HEK293 (cell line): ENCODE measurements around the gene RNASE4.

ENCODE experiments used
- EGR2 ChIP-seq: fragments of 450-650 bp; formaldehyde crosslinking; IDR thresholded peaks from 2 replicates; pipeline ENCODE4 v1.5.1; 2016; ENCODE audit warnings: low read depth, missing biosample characterization, missing genetic modification characterization
- GLI2 ChIP-seq: fragments of 450-650 bp; formaldehyde crosslinking; IDR thresholded peaks from 2 replicates; pipeline ENCODE4; 2017; ENCODE audit warnings: missing biosample characterization, missing genetic modification characterization, low read depth, borderline replicate concordance
- SALL2 ChIP-seq: fragments of 450-650 bp; formaldehyde crosslinking; IDR thresholded peaks from 2 replicates; pipeline ENCODE4 v1.5.0; 2017; ENCODE audit warnings: missing biosample characterization, mild to moderate bottlenecking, missing genetic modification characterization, borderline replicate concordance
- WT1 ChIP-seq: fragments of 450-650 bp; formaldehyde crosslinking; IDR thresholded peaks from 2 replicates; pipeline ENCODE4 v1.5.1; 2016; ENCODE audit warnings: missing biosample characterization, missing genetic modification characterization
- ZBTB20 ChIP-seq: fragments of 450-650 bp; formaldehyde crosslinking; IDR thresholded peaks from 2 replicates; pipeline ENCODE4 v1.5.1; 2016; ENCODE audit warnings: missing biosample characterization, missing genetic modification characterization
- ZFHX2 ChIP-seq: fragments of 450-650 bp; formaldehyde crosslinking; conservative IDR thresholded peaks from 2 replicates; pipeline ENCODE4 v1.5.1; 2016; ENCODE audit warnings: missing biosample characterization, missing genetic modification characterization
- ZFP41 ChIP-seq: fragments of 450-650 bp; formaldehyde crosslinking; IDR thresholded peaks from 2 replicates; pipeline ENCODE4 v1.5.1; 2016; ENCODE audit warnings: missing biosample characterization, missing genetic modification characterization, borderline replicate concordance
- ZNF133 ChIP-seq: fragments of 450-650 bp; formaldehyde crosslinking; IDR thresholded peaks from 2 replicates; pipeline ENCODE4 v1.5.1; 2016; ENCODE audit warnings: missing biosample characterization, missing genetic modification characterization
- ZNF223 ChIP-seq: fragments of 450-650 bp; formaldehyde crosslinking; IDR thresholded peaks from 2 replicates; pipeline ENCODE4 v1.5.1; 2016; ENCODE audit warnings: missing biosample characterization, missing genetic modification characterization
- ZNF274 ChIP-seq, 2 experiments: fragments of 200-500 bp in 1 of 2; fragments of 450-650 bp in 1 of 2; sonication (Bioruptor generic) in 1 of 2; formaldehyde crosslinking in 1 of 2; IDR thresholded peaks; 2 replicates each; pipeline versions ENCODE4 v1.5.1 to v1.6.1; 2014 to 2016; ENCODE audit warnings: borderline replicate concordance in 1 of 2, inconsistent platforms in 1 of 2, low read length in 1 of 2, missing biosample characterization in 1 of 2, missing genetic modification characterization in 1 of 2
- ZNF335 ChIP-seq: fragments of 450-650 bp; formaldehyde crosslinking; conservative IDR thresholded peaks from 2 replicates; pipeline ENCODE4 v1.5.1; 2016; ENCODE audit warnings: missing biosample characterization, missing genetic modification characterization
- ZNF549 ChIP-seq: fragments of 450-650 bp; IDR thresholded peaks from 2 replicates; pipeline ENCODE4 v1.5.1; 2018; ENCODE audit warnings: missing biosample characterization, missing genetic modification characterization, mild to moderate bottlenecking, inconsistent platforms, moderate library complexity
- ZNF843 ChIP-seq: fragments of 450-650 bp; formaldehyde crosslinking; IDR thresholded peaks from 2 replicates; pipeline ENCODE4 v1.5.1; 2016; ENCODE audit warnings: missing biosample characterization, missing genetic modification characterization
- ZSCAN16 ChIP-seq: fragments of 450-650 bp; formaldehyde crosslinking; IDR thresholded peaks from 2 replicates; pipeline ENCODE4 v1.5.1; 2016; ENCODE audit warnings: missing biosample characterization, missing genetic modification characterization
- TF ChIP-seq, protein P1 (sequence below): fragments of 450-650 bp; formaldehyde crosslinking; conservative IDR thresholded peaks from 2 replicates; pipeline ENCODE4 v1.5.1; 2016; ENCODE audit warnings: low read depth, missing biosample characterization, missing genetic modification characterization
- TF ChIP-seq, protein P2 (sequence below): fragments of 450-650 bp; formaldehyde crosslinking; IDR thresholded peaks from 2 replicates; pipeline ENCODE4 v1.5.1; 2016; ENCODE audit warnings: missing biosample characterization, missing genetic modification characterization
- TF ChIP-seq, protein P3 (sequence below): fragments of 450-650 bp; formaldehyde crosslinking; IDR thresholded peaks from 2 replicates; pipeline ENCODE4 v1.5.1; 2016; ENCODE audit warnings: missing biosample characterization, missing genetic modification characterization
- TF ChIP-seq, protein P4 (sequence below): fragments of 450-650 bp; formaldehyde crosslinking; IDR thresholded peaks from 2 replicates; pipeline ENCODE4 v1.5.1; 2016; ENCODE audit warnings: missing biosample characterization, missing genetic modification characterization

The RNASE4 gene

DNA sequence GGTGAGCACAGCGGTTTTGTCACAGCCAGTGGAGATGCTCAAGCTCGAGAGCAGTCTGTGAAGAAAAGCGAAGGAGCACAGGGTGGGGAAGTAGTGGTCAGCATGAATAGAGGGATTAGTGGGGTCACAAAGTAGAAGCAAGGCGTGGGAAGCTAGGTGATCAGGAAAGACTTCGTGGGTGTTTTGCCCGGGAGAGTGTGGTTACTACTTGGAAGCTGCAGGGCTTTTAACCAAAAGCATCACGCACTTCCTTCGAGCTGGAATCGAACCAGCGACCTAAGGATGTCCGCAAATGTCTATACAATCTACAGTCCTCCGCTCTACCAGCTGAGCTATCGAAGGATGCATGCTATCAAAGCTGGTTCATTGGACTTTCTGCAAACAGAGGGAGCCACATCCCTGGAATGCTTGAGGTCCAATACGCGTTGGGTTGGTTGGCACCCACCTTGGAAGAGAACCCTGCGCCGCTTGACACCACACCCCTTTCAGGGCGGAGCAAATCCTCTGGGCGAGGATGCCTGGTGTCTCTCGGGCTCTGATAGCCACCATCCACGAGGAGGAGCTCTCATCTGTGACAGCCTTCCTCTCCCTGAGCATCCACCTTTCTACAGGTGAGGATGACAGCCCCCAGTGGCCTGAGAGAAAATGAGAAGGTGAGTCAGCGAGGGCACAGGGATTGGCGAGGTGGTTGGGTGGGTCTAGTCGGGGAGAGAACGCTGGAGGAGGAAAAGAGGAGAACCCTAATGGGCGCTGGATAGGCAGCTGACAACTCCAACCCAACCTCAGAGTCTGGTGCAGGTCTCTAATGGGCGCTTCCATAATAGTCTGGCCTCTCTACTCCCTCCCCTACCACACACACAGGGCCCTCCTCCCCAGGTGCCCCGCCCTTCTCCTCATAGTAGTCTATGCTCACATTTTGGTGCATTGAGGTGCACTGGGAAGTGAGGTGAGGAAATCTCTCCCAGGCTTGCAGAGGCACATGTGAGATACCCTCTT, 26.8 kb upstream of the RNASE4 start (continued):
- TF ChIP-seq, protein P1, sequence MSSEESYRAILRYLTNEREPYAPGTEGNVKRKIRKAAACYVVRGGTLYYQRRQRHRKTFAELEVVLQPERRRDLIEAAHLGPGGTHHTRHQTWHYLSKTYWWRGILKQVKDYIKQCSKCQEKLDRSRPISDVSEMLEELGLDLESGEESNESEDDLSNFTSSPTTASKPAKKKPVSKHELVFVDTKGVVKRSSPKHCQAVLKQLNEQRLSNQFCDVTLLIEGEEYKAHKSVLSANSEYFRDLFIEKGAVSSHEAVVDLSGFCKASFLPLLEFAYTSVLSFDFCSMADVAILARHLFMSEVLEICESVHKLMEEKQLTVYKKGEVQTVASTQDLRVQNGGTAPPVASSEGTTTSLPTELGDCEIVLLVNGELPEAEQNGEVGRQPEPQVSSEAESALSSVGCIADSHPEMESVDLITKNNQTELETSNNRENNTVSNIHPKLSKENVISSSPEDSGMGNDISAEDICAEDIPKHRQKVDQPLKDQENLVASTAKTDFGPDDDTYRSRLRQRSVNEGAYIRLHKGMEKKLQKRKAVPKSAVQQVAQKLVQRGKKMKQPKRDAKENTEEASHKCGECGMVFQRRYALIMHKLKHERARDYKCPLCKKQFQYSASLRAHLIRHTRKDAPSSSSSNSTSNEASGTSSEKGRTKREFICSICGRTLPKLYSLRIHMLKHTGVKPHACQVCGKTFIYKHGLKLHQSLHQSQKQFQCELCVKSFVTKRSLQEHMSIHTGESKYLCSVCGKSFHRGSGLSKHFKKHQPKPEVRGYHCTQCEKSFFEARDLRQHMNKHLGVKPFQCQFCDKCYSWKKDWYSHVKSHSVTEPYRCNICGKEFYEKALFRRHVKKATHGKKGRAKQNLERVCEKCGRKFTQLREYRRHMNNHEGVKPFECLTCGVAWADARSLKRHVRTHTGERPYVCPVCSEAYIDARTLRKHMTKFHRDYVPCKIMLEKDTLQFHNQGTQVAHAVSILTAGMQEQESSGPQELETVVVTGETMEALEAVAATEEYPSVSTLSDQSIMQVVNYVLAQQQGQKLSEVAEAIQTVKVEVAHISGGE (tag by site-specific recombination), result no peak
- TF ChIP-seq ZNF335 (tag by site-specific recombination) (no peak), ZFP41 (tag by site-specific recombination) (no peak), ZNF549 (tag by site-specific recombination) (no peak), ZNF223 (tag by site-specific recombination) (no peak), SALL2 (peak; percentile 82; the same call in 1 of the 2 replicates), ZNF843 (peak; percentile 31; the same call in 1 of the 2 replicates), ZFHX2 (tag by site-specific recombination) (peak; percentile 90), ZSCAN16 (tag by site-specific recombination) (no peak), GLI2 (tag by site-specific recombination) (no peak), WT1 (tag by site-specific recombination) (0 out of 2 replicates have a peak, but pooled peaks have one; percentile 53), ZNF274 (IDR thresholded peaks at IDR 0.05; ENCODE audit: low read length) (no peak), ZNF274 (tag by site-specific recombination; IDR thresholded peaks at IDR 0.05; ENCODE audit: borderline replicate concordance) (no peak), ZBTB20 (tag by site-specific recombination) (peak; percentile 42; the same call in 1 of the 2 replicates), ZNF133 (no peak; the same call in 1 of the 2 replicates), EGR2 (peak; percentile 88)
- TF ChIP-seq, protein P2, sequence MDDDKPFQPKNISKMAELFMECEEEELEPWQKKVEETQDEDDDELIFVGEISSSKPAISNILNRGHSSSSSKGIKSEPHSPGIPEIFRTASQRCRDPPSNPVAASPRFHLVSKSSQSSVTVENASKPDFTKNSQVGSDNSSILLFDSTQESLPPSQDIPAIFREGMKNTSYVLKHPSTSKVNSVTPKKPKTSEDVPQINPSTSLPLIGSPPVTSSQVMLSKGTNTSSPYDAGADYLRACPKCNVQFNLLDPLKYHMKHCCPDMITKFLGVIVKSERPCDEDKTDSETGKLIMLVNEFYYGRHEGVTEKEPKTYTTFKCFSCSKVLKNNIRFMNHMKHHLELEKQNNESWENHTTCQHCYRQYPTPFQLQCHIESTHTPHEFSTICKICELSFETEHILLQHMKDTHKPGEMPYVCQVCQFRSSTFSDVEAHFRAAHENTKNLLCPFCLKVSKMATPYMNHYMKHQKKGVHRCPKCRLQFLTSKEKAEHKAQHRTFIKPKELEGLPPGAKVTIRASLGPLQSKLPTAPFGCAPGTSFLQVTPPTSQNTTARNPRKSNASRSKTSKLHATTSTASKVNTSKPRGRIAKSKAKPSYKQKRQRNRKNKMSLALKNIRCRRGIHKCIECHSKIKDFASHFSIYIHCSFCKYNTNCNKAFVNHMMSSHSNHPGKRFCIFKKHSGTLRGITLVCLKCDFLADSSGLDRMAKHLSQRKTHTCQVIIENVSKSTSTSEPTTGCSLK (tag by site-specific recombination), result no peak
- TF ChIP-seq, protein P3, sequence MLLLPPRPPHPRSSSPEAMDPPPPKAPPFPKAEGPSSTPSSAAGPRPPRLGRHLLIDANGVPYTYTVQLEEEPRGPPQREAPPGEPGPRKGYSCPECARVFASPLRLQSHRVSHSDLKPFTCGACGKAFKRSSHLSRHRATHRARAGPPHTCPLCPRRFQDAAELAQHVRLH, result peak; percentile 77; the same call in 1 of the 2 replicates
- TF ChIP-seq, protein P4, sequence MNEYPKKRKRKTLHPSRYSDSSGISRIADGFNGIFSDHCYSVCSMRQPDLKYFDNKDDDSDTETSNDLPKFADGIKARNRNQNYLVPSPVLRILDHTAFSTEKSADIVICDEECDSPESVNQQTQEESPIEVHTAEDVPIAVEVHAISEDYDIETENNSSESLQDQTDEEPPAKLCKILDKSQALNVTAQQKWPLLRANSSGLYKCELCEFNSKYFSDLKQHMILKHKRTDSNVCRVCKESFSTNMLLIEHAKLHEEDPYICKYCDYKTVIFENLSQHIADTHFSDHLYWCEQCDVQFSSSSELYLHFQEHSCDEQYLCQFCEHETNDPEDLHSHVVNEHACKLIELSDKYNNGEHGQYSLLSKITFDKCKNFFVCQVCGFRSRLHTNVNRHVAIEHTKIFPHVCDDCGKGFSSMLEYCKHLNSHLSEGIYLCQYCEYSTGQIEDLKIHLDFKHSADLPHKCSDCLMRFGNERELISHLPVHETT (tag by site-specific recombination), result peak; percentile 89
